Kidney (tissue), 14 donors: ENCODE results near the gene TMOD1. TPM values are rescaled to one million over a fixed set of nuclear protein-coding genes. Genes with fewer than 3 reads are reported as not detected.

Source experiments
- DNase-seq, 5 donors: peaks; one replicate each; pipeline ENCODE4 v3.0.0-alpha.2; 2013 to 2020
- FAIRE-seq: peaks from 2 replicates; lab custom pipeline; 2012; peaks lifted over from hg19 to GRCh38; lab: Jason Lieb, UNC
- H3K27ac ChIP-seq, 2 donors: one replicate each; pipeline ENCODE4 v1.7.0; 2013; ENCODE audit warnings: low read depth in 2 of 2, low read length in 2 of 2, inconsistent platforms in 1 of 2
- H3K27me3 ChIP-seq: one replicate; pipeline ENCODE4 v1.7.1; 2013; ENCODE audit warnings: low read length, inconsistent platforms; ENCODE audit not compliant: control insufficient read depth, insufficient read depth
- H3K36me3 ChIP-seq, 3 donors: one replicate each; pipeline versions ENCODE4 v1.7.0 to v1.7.1; 2013; ENCODE audit warnings: low read length in 3 of 3, control low read depth in 1 of 3, inconsistent platforms in 1 of 3; ENCODE audit not compliant: insufficient read depth in 3 of 3, control insufficient read depth in 2 of 3
- H3K4me1 ChIP-seq, 3 donors: one replicate each; pipeline versions ENCODE4 v1.7.0 to v1.7.1; 2013; ENCODE audit warnings: low read length in 3 of 3, inconsistent platforms in 1 of 3, low read depth in 1 of 3; ENCODE audit not compliant: control insufficient read depth in 2 of 3, insufficient read depth in 2 of 3
- H3K4me3 ChIP-seq, 3 donors: one replicate each; pipeline versions ENCODE4 v1.7.0 to v1.8.1; 2013; ENCODE audit warnings: low read length in 3 of 3, control low read depth in 1 of 3, inconsistent platforms in 1 of 3
- H3K9ac ChIP-seq, 3 donors: one replicate each; pipeline versions ENCODE4 v1.7.0 to v1.7.1; 2013; ENCODE audit warnings: low read length in 3 of 3, control low read depth in 1 of 3, inconsistent platforms in 1 of 3
- H3K9me3 ChIP-seq, 3 donors: one replicate each; pipeline versions ENCODE4 v1.7.0 to v1.7.1; 2013; ENCODE audit warnings: low read length in 3 of 3, control low read depth in 1 of 3, inconsistent platforms in 1 of 3; ENCODE audit not compliant: control insufficient read depth in 2 of 3, insufficient read depth in 1 of 3
- intact Hi-C: fragments of 100-400 bp; cut with DNase I; formaldehyde crosslinking; loops from one replicate; pipeline ENCODE4 v1.11.1; 2022
- polyA plus RNA-seq: library from polyadenylated mRNA; stranded (reverse); fragments of 350-450 nt; fragmentation: Illumina TruSeq; extraction: RNeasy Lipid Tissue Mini Kit (QIAGEN cat#74804); gene quantifications from one replicate; pipeline ENCODE4 v1.2.3, GENCODE V29; 2014; ENCODE audit warnings: low read depth, low replicate concordance; ENCODE audit not compliant: insufficient read depth
- total RNA-seq: library from RNA; stranded (reverse); fragmentation: NEBNext Ultra II Directional; extraction: Animal tissue kit (Norgen Biotek cat#: 25700); gene quantifications from one replicate; pipeline ENCODE4 v1.2.1, GENCODE V29; 2021
- TF ChIP-seq, protein P1 (sequence below): IDR thresholded peaks from 3 replicates; pipeline ENCODE4 v1.5.1; 2012; ENCODE audit warnings: mild to moderate bottlenecking, moderate library complexity, borderline replicate concordance; ENCODE audit not compliant: insufficient read depth; ENCODE audit errors: extremely low read depth
- donor health status: control.
- donor health status: control.
- donor health status: control.
- donor health status: control.
- donor health status: control.
- donor health status: DM: yes; HTN: yes; CAD: no.
- donor health status: Normal renal cell carcinoma (clear cell type).

Gene TMOD1
- total and polyA plus RNA-seq, 2 donors from 2014 or later: 8.1 to 14.9 TPM

DNA sequence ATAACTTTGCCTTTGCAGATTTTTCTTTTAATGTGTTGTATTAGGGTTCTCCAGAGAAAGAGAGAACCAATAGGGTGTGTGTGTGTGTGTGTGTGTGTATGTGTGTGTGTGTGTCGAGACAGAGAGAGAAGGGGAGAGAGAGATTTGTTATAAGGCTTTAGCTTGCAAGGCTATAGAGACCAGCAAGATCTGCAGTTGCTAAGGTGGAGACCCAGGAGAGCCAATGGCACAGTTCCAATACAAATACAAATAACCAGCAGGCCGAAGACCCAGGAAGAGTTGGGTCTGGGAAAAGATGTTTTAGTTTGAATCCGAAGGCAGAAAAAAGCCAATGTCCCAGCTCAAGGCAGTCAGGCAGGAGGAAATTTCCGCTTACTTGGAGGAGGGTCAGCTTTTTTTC, 23.0 kb downstream of the TMOD1 start:
- Histone ChIP-seq H3K9ac (no peak overlapping the region), H3K9me3 (no peaks in the 10 kb centered on the region), H3K4me3 (no peak overlapping the region), H3K27ac (no peak overlapping the region), H3K27me3 (no peaks in the 10 kb centered on the region), H3K36me3 (no peaks in the 10 kb centered on the region), H3K4me1 (no peaks in the 10 kb centered on the region)
- DNase-seq (no peak), FAIRE-seq (no peak)
- intact Hi-C loops: no loop called here
- TF ChIP-seq, protein P1, sequence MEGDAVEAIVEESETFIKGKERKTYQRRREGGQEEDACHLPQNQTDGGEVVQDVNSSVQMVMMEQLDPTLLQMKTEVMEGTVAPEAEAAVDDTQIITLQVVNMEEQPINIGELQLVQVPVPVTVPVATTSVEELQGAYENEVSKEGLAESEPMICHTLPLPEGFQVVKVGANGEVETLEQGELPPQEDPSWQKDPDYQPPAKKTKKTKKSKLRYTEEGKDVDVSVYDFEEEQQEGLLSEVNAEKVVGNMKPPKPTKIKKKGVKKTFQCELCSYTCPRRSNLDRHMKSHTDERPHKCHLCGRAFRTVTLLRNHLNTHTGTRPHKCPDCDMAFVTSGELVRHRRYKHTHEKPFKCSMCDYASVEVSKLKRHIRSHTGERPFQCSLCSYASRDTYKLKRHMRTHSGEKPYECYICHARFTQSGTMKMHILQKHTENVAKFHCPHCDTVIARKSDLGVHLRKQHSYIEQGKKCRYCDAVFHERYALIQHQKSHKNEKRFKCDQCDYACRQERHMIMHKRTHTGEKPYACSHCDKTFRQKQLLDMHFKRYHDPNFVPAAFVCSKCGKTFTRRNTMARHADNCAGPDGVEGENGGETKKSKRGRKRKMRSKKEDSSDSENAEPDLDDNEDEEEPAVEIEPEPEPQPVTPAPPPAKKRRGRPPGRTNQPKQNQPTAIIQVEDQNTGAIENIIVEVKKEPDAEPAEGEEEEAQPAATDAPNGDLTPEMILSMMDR: no peak

DNA sequence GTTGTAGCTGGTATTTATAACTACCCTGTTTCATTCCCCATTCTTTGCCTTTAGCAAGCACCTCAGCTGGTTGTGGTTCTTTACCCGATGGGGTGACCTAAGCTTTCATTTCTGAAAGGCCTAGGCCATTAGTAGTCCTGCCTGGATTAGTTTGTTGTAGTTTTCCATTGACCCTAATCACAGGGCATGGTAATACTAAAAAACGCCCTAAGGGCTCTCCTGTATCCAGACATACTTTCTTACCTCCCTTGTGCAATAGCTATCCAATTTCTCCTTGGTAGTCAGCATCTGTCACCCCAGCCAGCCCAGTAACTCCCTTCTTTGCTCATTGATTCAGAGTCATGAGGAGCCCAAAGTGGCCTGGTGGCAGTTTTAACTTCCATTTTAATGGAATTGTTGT, 24.0 kb downstream of the TMOD1 start:
- no peak overlapping the region for H3K4me3 ChIP-seq
- FAIRE-seq (no peak), DNase-seq (no peak)
- H3K36me3 ChIP-seq: no peaks in the 10 kb centered on the region
- TF ChIP-seq, protein P1: no peak
- no peak overlapping the region for H3K27ac ChIP-seq
- intact Hi-C loops: no loop called here
- no peak overlapping the region for H3K9ac ChIP-seq
- no peaks in the 10 kb centered on the region for H3K27me3 ChIP-seq
- no peaks in the 10 kb centered on the region for H3K9me3 ChIP-seq
- H3K4me1 ChIP-seq: no peaks in the 10 kb centered on the region

DNA sequence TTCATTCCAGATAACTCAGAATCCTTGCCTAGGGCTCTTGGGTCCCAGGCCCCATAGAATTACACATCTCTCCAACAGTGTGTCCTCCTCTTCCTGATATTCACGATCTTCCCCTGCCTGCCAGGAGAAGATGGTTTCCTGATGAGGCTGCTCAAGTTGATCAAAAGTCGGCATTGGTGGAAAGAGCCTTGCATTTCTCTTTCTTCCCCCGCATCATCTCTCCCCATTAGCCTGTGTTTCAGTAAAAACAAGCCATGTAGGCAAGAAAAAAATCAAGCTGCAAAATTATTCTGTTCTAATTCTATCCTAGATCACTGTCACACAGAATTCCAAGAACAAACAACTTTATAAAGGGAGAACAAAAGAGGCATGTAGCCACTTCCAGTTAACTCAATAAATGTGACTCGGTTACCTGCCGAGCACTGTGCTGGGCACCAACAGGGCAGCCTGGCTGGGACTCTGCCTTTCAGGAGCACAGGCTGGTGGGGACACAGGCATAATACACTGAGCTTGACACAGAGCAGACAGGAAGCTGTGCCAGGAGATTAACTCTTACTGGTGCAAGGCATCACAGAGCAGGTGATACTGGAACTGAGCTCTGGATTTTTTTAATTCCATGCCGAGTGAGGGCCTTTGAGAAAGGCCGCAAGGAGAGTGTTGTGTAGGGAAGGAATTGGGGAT, 25.6 kb downstream of the TMOD1 start:
- Histone ChIP-seq H3K27ac (no peak overlapping the region), H3K9ac (no peak overlapping the region), H3K4me1 (peaks cover 0 to 2% (median 0%) of the 10 kb centered on the region in 3 donors), H3K4me3 (no peak overlapping the region), H3K9me3 (no peaks in the 10 kb centered on the region), H3K36me3 (no peaks in the 10 kb centered on the region), H3K27me3 (no peaks in the 10 kb centered on the region)
- intact Hi-C loops: no loop called here
- TF ChIP-seq, protein P1: no peak
- DNase-seq (no peak), FAIRE-seq (no peak)
